Measurements from ENCODE around the gene DUSP22.
A peak's percentile ranks its signal among the peaks of the same experiment; 100 is the strongest.

DUSP22 gene

DNA sequence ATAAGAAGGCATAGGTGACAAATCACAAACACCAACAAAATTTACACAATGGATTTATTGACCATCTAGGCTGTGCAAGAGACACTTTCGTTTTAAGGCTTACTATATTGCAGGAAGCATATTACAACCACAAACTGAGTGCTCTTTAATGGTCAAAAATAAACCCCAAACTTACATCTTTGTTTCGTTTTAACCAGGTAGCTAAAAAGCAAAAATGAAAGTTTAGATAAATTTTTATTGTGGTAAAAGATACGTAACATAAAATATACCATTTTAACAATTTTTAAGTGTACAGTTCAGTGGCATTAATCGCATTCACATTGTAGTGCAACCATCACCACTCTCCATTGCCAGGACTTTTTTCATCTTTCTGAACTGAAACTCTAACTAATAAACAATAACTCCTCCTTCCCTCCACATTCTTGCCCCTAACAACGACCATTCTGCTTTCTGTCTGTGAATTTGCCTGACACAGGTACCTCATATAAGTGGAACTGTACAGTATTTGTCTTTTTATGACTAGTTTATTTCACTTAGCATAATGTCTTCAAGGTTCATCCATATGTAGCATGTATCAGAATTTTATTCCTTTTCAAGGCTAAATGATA, 32.3 kb upstream of the DUSP22 start:
- Mint-ChIP-seq H3K4me3 (peak overlapping the region; percentile 39), H3K9me3 (no peaks in the 10 kb centered on the region), H3K4me1 (peaks cover 51% of the 10 kb centered on the region), H3K36me3 (ENCODE audit: low read depth) (no peaks in the 10 kb centered on the region), H3K27ac (peak overlapping the region; percentile 9), H3K27me3 (no peaks in the 10 kb centered on the region)
- ATAC-seq = peak; percentile 36
- DNase-seq = no peak

DNA sequence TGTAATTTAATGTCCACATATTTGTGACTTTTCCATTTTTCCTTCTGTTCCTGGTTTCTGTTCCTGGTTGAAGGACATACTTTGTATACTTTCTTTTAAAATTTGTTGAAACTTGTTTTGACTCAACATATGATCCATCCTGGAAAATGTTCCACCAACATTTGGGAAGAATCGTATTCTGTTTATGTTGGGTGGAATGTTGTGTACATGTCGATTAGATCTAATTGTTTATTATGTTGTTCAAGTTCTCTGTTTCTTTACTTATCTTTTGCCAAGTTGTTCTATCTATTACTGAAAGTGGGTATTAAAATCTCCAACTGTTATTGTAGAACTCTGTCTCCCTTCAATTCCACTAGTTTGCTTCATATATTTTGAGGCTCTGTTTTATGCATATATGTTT, 27.7 kb upstream of the DUSP22 start:
- ATAC-seq = no peak
- Mint-ChIP-seq H3K27ac (no peak overlapping the region), H3K9me3 (no peaks in the 10 kb centered on the region), H3K4me3 (no peak overlapping the region), H3K4me1 (peaks cover 18% of the 10 kb centered on the region), H3K27me3 (no peaks in the 10 kb centered on the region), H3K36me3 (ENCODE audit: low read depth) (no peaks in the 10 kb centered on the region)
- DNase-seq = no peak

DNA sequence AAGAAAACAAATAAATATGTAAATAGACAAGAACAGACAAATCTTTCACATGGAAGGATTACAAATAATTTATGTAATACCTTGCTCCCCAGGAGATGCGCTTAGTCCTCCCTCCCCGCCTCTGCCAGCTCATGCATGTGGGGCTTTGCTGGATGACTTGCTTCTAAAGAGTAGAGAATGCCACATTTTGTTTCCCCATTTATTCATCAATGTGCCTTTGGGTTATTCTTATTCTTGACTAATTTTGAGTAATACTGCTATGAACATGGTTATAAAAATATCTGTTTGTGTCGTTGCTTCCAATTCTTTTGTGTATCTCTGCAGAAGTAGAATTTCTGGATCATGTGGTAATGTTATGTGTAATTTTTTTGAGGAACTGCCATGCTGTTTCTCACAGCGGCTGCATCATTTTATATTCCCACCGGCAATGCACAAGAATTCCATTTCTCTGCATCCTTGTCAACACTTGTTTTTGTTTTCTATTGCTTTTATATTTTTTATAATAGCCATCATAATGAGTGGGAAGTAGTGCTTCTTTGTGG, 23.8 kb upstream of the DUSP22 start:
- DNase-seq (no peak), ATAC-seq (no peak)
- no peak overlapping the region for H3K4me3 Mint-ChIP-seq
- H3K9me3 Mint-ChIP-seq = peaks cover 9% of the 10 kb centered on the region
- H3K27ac Mint-ChIP-seq = no peak overlapping the region
- H3K36me3 Mint-ChIP-seq (ENCODE audit: low read depth) = peaks cover 2% of the 10 kb centered on the region
- peaks cover 29% of the 10 kb centered on the region for H3K4me1 Mint-ChIP-seq
- H3K27me3 Mint-ChIP-seq = no peaks in the 10 kb centered on the region

DNA sequence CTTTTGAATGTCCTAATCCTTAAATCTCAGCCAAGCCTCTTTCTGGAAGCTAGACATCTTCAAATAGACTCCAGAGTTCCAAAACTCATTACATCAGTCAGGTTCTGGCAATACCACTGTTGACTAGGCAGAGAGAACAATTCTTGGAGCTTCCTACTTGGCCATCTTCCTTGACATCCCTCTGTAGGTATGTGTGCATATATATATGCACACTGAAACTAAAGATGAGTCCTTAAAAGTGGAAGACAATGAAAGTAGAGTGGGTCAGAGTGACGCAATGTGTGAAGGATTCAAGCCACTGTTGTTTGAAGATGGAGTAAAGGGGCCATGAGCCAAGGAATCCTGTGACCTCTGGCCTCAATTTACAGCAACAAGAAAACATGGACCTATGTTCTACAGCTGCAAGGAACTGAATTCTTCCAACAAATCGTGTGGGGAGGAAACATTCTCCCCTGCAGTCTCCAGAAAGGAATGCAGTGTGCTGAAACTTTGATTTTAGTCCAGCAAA, 18.7 kb upstream of the DUSP22 start:
- no peak for DNase-seq
- H3K4me1 Mint-ChIP-seq = peaks cover 31% of the 10 kb centered on the region
- peaks cover 2% of the 10 kb centered on the region for H3K36me3 Mint-ChIP-seq (ENCODE audit: low read depth)
- H3K4me3 Mint-ChIP-seq = no peak overlapping the region
- no peak overlapping the region for H3K27ac Mint-ChIP-seq
- H3K27me3 Mint-ChIP-seq = no peaks in the 10 kb centered on the region
- ATAC-seq = no peak
- H3K9me3 Mint-ChIP-seq = peaks cover 9% of the 10 kb centered on the region

DNA sequence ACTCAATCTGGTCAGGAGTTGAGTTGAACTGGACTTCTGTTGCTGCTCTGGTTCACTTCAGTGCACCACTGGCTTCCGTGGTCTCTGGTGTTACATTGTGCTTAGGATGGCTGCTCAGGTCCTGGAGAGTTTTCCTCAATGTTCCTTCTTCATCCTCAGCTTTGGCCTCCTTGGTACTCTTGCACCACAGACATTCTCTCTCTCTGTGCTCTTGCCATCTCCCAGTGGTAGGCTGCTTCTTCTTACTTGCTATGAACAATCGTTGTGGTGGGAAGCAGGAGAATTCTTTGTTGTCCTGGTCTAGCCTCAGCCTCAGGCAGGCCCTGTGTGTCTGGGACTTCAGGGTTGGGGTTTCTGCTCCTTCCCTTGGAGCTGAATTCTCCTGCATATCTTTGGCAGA, 14.5 kb upstream of the DUSP22 start:
- H3K27me3 Mint-ChIP-seq = no peaks in the 10 kb centered on the region
- DNase-seq (no peak), ATAC-seq (no peak)
- peaks cover 2% of the 10 kb centered on the region for H3K9me3 Mint-ChIP-seq
- peaks cover 1% of the 10 kb centered on the region for H3K36me3 Mint-ChIP-seq (ENCODE audit: low read depth)
- H3K27ac Mint-ChIP-seq = no peak overlapping the region
- H3K4me1 Mint-ChIP-seq = peaks cover 10% of the 10 kb centered on the region
- H3K4me3 Mint-ChIP-seq = no peak overlapping the region

DNA sequence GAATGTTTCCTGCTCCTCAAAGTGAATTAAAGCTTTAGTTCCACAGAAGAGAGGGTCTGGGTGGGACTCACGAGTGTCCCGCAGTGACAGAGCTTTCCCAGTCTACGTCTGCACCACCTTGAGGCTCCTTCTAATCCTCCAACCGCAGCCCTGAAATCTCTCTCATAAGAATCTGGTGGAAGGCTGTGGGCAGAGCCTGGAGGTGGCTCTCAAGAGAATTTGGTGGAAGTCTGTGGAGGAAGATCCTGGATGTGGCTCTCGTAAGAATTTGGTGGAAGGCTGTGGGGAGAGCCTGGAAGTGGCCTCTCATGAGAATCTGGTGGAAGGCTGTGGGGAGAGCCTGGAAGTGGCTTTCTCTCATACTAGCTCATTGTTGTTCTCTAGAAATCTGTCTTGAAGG, 13.8 kb upstream of the DUSP22 start:
- Mint-ChIP-seq H3K4me1 (peaks cover 12% of the 10 kb centered on the region), H3K9me3 (no peaks in the 10 kb centered on the region), H3K27ac (no peak overlapping the region), H3K27me3 (no peaks in the 10 kb centered on the region), H3K4me3 (no peak overlapping the region), H3K36me3 (ENCODE audit: low read depth) (no peaks in the 10 kb centered on the region)
- no peak for ATAC-seq
- DNase-seq = no peak

DNA sequence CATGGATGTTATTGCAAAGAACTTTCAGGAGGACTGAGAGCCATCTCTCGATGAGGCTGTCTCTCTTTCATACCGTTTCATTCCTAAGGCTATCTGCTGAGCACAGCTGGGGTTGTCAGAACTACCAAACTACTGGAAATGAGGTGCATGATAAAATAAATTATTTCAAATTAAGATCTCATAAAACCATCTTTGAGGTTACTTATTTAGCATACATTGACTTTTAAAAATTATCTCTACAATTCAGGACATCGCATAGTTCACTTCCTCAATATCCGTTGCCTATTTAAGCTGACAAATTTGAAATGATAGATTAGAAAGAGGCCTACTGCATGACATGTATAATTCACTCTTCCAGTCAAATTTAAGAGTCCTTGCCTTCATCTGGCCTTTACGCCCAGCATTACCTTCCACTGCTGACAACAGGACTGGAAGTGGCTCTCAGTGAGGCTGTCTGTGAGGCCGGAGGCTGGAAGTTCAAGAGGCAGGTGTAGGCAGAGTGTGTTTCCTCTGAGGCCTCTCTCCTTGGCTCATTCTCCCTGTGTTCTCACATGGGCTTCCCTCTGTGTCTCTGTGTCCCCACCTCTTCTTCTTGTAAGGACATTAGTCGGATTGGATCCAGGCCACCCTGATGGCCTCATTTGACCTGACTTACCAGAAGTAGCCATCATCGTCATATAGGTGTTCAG, 12.8 kb upstream of the DUSP22 start:
- ATAC-seq (no peak), DNase-seq (no peak)
- peaks cover 18% of the 10 kb centered on the region for H3K4me1 Mint-ChIP-seq
- no peak overlapping the region for H3K27ac Mint-ChIP-seq
- H3K27me3 Mint-ChIP-seq = no peaks in the 10 kb centered on the region
- no peaks in the 10 kb centered on the region for H3K9me3 Mint-ChIP-seq
- H3K36me3 Mint-ChIP-seq (ENCODE audit: low read depth) = no peaks in the 10 kb centered on the region
- H3K4me3 Mint-ChIP-seq = no peak overlapping the region

DNA sequence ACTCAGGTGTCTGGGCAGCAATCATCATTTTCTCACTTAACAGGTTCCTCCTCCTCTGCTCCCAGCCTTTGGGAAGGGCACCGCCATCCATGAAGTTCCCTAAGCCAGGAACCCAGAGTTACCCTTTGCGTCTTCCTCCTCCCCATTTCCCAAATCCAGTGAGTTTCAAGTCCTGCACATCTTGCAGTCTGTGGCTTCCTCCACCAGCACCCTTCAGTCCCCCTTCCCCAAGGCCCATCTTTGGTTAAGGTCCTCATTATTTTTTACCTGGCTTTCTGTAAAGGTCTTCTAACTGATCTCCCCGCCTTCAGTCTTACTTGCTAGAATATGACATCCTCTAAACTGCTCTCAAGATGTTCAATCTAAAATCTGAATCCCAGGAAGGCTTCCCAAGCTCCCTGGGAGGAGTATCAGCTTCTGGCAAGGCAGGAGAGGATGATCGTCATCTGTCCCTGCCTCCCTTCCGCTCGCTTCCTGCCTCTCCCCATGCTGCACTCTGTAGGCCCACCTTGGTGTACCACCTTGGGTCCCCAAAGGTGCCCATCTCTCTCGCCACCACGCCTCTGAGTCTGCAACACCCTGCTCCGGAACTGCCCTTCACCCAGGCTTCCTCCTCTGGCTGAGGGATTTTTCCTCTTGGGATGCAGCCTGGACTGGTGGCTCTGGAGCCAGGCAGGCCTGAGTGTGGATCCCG, 11.4 kb upstream of the DUSP22 start:
- Mint-ChIP-seq H3K27ac (no peak overlapping the region), H3K4me3 (no peak overlapping the region), H3K9me3 (no peaks in the 10 kb centered on the region), H3K36me3 (ENCODE audit: low read depth) (no peaks in the 10 kb centered on the region), H3K4me1 (peaks cover 30% of the 10 kb centered on the region), H3K27me3 (no peaks in the 10 kb centered on the region)
- DNase-seq (no peak), ATAC-seq (no peak)

DNA sequence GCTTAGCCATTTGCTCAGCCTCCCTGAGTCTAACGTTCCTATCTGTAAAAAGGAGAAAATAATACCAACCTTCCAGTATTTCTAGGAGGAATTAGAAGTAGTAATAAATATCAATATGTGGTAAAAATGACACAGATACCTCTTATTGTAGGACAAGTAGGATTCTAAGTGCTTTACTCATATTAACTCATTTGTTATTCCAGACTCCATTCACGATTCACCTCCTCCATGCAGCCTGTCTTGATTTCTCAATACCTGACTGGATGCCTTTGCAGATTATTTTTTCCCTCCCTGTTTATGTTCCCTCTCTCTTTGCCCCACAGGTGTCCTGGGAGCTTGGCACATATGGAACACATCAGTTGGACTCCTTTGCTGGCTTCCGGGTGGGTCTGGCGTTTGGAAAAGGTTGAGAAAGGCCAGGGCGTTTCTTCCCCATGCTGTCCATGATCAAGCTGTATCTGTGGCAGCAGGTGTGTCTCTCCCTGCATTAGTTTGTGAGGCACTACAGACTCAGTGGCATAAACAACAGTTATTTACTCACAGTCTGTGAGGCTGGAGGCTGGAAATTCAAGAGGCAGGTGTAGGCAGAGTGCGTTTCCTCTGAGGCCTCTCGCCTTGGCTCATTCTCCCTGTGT, 10.7 kb upstream of the DUSP22 start:
- ATAC-seq = no peak
- Mint-ChIP-seq H3K4me1 (peaks cover 35% of the 10 kb centered on the region), H3K36me3 (ENCODE audit: low read depth) (no peaks in the 10 kb centered on the region), H3K27ac (no peak overlapping the region), H3K4me3 (no peak overlapping the region), H3K9me3 (no peaks in the 10 kb centered on the region), H3K27me3 (no peaks in the 10 kb centered on the region)
- no peak for DNase-seq

DNA sequence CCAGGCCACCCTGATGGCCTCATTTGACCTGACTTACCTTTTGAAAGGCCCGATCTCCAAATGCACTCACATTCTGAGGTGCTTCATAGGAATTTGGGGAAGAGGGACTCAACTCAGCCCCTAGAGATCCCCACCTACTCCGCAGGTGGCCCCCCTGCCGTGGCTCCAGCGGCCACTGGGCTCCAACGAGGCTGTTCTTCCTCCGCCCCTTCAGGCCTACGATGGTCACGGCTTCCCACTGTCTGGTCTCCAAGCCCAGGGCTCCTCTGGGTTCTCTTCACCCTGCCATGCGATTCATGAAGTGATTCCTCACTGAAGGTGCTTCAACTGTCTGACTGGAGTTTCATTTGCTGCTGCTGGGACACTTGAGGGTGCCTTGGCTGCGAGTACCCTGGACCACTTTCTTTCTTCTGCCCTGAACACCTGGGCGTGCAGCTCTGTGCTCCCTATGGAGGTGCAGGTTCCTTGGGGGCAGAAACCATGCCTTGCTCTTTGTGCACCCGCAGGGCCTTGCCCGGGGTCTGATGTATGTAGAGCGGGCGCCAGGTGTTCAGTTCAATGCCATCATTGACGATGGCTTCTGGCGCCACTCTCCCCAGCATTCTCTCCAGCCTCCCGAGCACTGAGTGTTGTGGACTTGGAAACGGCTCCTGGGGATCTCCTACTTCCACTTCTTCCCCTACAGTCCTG, 10.0 kb upstream of the DUSP22 start:
- no peak overlapping the region for H3K27ac Mint-ChIP-seq

DNA sequence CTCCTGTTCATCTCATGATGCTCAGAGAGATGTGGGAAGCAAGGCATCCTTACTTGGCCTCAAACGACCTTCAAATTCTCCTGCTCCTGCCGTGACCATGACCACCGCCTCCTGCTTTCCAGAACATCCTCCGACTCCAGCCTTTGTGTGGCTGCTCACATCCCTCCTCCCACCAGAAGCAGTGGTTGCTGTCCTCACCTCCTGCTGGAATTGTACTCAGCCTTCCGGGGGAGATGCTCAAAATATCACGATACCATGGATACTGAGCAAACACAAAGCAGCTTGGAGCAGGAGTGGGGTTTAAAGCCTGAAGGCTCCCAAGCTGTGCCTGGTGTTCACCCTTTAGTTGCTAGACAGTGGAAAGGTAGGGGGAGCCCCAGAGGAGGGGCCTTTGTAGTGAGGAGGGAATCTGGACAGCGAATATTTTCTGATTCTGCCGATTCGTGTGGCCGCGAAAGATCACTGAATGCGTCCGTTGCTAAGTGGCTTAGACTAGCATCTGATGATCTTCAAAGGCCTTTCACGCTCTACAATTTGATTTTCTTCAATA, 9.3 kb upstream of the DUSP22 start:
- H3K36me3 Mint-ChIP-seq (ENCODE audit: low read depth) = no peaks in the 10 kb centered on the region
- no peaks in the 10 kb centered on the region for H3K9me3 Mint-ChIP-seq
- H3K4me1 Mint-ChIP-seq = peaks cover 48% of the 10 kb centered on the region
- no peaks in the 10 kb centered on the region for H3K27me3 Mint-ChIP-seq
- H3K27ac Mint-ChIP-seq = no peak overlapping the region
- DNase-seq (no peak), ATAC-seq (no peak)
- H3K4me3 Mint-ChIP-seq = no peak overlapping the region

More for the DNA sequence above, 10.0 kb upstream of the DUSP22 start:
- Mint-ChIP-seq H3K27me3 (no peaks in the 10 kb centered on the region), H3K4me1 (peaks cover 42% of the 10 kb centered on the region), H3K4me3 (no peak overlapping the region), H3K36me3 (ENCODE audit: low read depth) (no peaks in the 10 kb centered on the region), H3K9me3 (no peaks in the 10 kb centered on the region)
- DNase-seq (no peak), ATAC-seq (no peak)

DNA sequence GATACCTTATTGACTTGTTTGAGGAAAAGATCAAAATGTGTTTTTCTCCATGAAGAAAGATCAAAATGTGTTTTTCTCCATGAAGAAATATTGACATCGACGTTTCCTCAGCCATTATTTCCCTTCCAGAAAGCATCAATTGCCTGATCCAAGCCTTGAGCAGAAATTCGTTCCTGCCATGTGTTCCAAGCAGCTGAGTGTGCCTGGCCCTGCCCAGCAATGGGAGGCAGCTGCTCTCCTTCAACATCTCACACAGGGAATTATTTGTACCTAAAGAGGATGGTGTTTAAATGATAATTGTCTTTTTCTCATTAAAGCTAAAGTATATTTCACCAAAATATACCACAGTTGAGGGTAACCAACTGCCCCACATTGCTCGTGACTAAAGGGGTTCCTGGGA, 7.8 kb upstream of the DUSP22 start:
- H3K9me3 Mint-ChIP-seq = no peaks in the 10 kb centered on the region
- ATAC-seq (no peak), DNase-seq (no peak)
- peaks cover 62% of the 10 kb centered on the region for H3K4me1 Mint-ChIP-seq
- no peaks in the 10 kb centered on the region for H3K27me3 Mint-ChIP-seq
- H3K4me3 Mint-ChIP-seq = no peak overlapping the region
- H3K27ac Mint-ChIP-seq = no peak overlapping the region
- H3K36me3 Mint-ChIP-seq (ENCODE audit: low read depth) = no peaks in the 10 kb centered on the region

DNA sequence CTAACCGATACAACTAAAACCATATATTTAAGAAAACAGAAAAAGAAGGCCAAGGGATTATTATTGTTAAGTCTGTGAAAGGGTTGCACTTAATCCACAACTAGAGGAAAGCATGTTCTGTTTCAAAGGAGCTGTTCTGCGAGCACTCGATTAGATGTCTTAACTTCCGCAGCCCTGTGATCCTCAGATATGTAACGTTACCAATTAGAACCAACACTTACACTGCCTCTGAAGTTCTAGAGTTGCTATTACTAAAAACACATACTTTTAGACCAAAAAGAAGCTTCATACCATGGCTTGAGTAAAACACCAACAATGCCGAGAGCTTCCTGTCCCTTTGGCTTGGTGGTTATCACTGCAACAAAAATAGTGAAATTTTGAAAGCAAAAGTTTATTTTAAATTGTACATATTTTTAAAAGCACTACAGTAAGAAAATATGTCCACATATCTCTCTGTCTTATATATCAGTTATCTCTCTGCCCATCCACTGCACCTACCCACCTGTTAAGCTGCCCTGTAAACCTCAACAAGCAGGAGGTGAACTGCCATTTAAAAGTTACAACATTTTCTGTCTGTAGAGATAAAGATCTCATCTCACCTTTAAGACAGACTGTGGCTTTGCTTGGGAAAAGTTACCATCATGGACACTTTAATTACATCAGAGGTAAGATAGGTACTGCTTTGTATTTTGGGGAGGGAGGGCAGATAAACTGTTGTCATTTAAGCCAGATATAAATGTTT, 7.1 kb upstream of the DUSP22 start:
- Mint-ChIP-seq H3K27me3 (no peaks in the 10 kb centered on the region), H3K27ac (peak overlapping the region; percentile 20), H3K9me3 (no peaks in the 10 kb centered on the region), H3K36me3 (ENCODE audit: low read depth) (no peaks in the 10 kb centered on the region), H3K4me3 (no peak overlapping the region), H3K4me1 (peaks cover 67% of the 10 kb centered on the region)
- ATAC-seq (peak; percentile 41), DNase-seq (no peak)
